ENCODE data around the gene GRIN2A.

Gene GRIN2A

GRCh38 chr16:9708972-9709620, 473.1 kb downstream of the GRIN2A start:
- DNase-seq: no peak
- in situ Hi-C loops (cut with HindIII; ENCODE audit: low pct_ligation_motif_present, low pct_unique_long_range_greater_than_20kb, low sequenced_read_pairs): no loop called here

GRCh38 chr16:9706217-9706836, 475.9 kb downstream of the GRIN2A start:
- in situ Hi-C loops (cut with HindIII; ENCODE audit: low pct_ligation_motif_present, low pct_unique_long_range_greater_than_20kb, low sequenced_read_pairs): no loop called here
- DNase-seq: peak; percentile 35

GRCh38 chr16:9703731-9704130, 478.5 kb downstream of the GRIN2A start:
- in situ Hi-C loops (cut with HindIII; ENCODE audit: low pct_ligation_motif_present, low pct_unique_long_range_greater_than_20kb, low sequenced_read_pairs): no loop called here
- DNase-seq: no peak
